ENCODE results near the gene ARPC5.

DNA sequence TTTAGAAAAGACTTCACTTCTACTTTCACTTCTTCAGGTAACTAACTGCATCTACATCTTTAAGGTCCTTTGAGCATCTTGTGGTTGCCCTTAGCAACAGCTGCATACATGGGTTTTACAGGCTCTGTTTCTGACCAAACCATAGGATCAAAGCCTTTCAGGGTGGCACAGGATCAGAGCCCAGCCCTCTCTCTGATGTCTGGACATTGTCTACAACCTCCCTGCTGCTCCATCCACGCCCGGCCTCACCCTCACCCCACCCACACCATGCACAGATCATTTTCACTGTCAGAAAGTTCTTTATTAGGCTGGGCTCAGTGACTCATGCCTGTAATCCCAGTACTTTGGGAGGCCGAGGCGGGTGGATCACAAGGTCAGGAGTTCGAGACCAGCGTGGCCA lies 50.5 kb downstream of the ARPC5 start:
- TF ChIP-seq, protein P1, sequence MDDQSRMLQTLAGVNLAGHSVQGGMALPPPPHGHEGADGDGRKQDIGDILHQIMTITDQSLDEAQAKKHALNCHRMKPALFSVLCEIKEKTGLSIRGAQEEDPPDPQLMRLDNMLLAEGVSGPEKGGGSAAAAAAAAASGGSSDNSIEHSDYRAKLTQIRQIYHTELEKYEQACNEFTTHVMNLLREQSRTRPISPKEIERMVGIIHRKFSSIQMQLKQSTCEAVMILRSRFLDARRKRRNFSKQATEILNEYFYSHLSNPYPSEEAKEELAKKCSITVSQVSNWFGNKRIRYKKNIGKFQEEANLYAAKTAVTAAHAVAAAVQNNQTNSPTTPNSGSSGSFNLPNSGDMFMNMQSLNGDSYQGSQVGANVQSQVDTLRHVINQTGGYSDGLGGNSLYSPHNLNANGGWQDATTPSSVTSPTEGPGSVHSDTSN (IDR thresholded peaks at IDR 0.05): no peak
- TF ChIP-seq CEBPB (IDR thresholded peaks at IDR 0.05) (no peak), CTCF (IDR thresholded peaks at IDR 0.05) (no peak), POLR2A (IDR thresholded peaks at IDR 0.05; ENCODE audit: low read length) (no peak), RCOR1 (IDR thresholded peaks at IDR 0.05; ENCODE audit: low read depth, low read length) (no peak), ZNF302 (CRISPR knock-in tag; IDR thresholded peaks at IDR 0.05) (no peak)
- TF ChIP-seq, protein P2, sequence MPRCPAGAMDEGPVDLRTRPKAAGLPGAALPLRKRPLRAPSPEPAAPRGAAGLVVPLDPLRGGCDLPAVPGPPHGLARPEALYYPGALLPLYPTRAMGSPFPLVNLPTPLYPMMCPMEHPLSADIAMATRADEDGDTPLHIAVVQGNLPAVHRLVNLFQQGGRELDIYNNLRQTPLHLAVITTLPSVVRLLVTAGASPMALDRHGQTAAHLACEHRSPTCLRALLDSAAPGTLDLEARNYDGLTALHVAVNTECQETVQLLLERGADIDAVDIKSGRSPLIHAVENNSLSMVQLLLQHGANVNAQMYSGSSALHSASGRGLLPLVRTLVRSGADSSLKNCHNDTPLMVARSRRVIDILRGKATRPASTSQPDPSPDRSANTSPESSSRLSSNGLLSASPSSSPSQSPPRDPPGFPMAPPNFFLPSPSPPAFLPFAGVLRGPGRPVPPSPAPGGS (IDR thresholded peaks at IDR 0.05): no peak

Data from A549 (cell line).